Measurements from ENCODE around the gene SLC7A6. TPM values are rescaled to one million over a fixed set of nuclear protein-coding genes. Genes with fewer than 3 reads are reported as not detected.

The SLC7A6 gene
- total and polyA plus RNA-seq, 2 of the 13 experiments (the other 11 are each of a cell fraction or from before 2014, with no cell fraction given): 35.8 to 70.8 TPM

DNA sequence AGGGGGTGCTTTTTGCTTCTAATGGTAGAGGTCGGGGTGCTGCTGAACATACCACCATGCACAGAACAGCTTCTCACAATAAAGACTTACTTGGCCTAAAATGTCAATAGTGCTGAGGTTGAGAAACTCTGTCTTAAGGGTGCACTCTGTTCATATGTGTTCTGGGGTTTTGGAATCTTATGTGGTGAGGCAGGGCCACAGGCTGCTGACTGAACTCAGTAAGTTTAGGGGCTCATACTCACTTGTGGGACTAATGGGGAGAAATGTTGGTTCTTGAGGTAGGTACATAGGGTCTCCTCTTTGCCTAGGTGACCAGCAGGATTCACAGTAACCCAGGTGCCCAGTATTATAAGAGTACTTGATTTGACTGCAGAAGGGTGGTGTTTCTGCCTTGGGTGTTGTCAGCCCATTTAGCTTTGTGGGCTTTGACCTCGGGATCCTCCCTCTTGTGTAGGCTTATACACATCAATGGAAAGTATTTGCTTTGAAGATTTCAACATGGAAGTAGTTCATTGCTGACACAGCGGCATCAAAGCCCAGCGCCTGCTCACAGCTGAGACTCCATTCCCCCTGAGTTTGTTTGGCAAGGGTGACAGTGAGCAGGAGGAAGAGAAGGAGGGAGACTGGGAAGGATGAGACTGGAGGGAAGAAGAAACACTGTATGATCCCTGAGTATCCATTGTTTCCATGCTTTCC, 17.2 kb downstream of the SLC7A6 start (continued):
- TF ChIP-seq ZBTB39 (CRISPR knock-in tag; IDR thresholded peaks at IDR 0.05) (peak; percentile 90; the same call in 1 of the 2 replicates), MLLT10 (CRISPR knock-in tag; IDR thresholded peaks at IDR 0.05) (no peak), ZNF543 (CRISPR knock-in tag; IDR thresholded peaks at IDR 0.05) (peak; percentile 89; the same call in 1 of the 2 replicates), ZFX (CRISPR knock-in tag; IDR thresholded peaks at IDR 0.05; ENCODE audit: low read depth) (peak; percentile 61; the same call in 1 of the 2 replicates), MATR3 (CRISPR knock-in tag; IDR thresholded peaks at IDR 0.05) (no peak), ZNF138 (CRISPR knock-in tag; IDR thresholded peaks at IDR 0.05; ENCODE audit: low read depth) (0 out of 2 replicates have a peak, but pooled peaks have one; percentile 54), NR2F1 (CRISPR knock-in tag; IDR thresholded peaks at IDR 0.05) (peak; percentile 63 to 69; a peak in 3 of 4 replicates), KMT2B (CRISPR knock-in tag; IDR thresholded peaks at IDR 0.05) (0 out of 2 replicates have a peak, but pooled peaks have one; percentile 35), SIN3A (IDR thresholded peaks at IDR 0.05; ENCODE audit: borderline replicate concordance, low read depth, low read length) (peak; percentile 79; the same call in 1 of the 2 replicates), KMT2A (CRISPR knock-in tag; IDR thresholded peaks at IDR 0.05) (peak; percentile 68; the same call in 1 of the 2 replicates), ZNF772 (CRISPR knock-in tag; IDR thresholded peaks at IDR 0.05) (peak; percentile 80; the same call in 1 of the 2 replicates), CHD4 (IDR thresholded peaks at IDR 0.05; ENCODE audit: borderline replicate concordance, low read length) (no peak), PHF20 (CRISPR knock-in tag; IDR thresholded peaks at IDR 0.05) (no peak), TSC22D2 (CRISPR knock-in tag; IDR thresholded peaks at IDR 0.05; ENCODE audit: borderline replicate concordance) (peak; percentile 70; the same call in 1 of the 2 replicates), ZNF451 (CRISPR knock-in tag; IDR thresholded peaks at IDR 0.05) (peak; percentile 50; the same call in 1 of the 2 replicates), KAT8 (CRISPR knock-in tag; IDR thresholded peaks at IDR 0.05) (peak; percentile 75), TP53 (CRISPR knock-in tag; conservative IDR thresholded peaks at IDR 0.05) (no peak), ZNF44 (CRISPR knock-in tag; IDR thresholded peaks at IDR 0.05) (peak; percentile 50; the same call in 1 of the 2 replicates), ZNF3 (CRISPR knock-in tag; IDR thresholded peaks at IDR 0.05) (peak; percentile 76; the same call in 1 of the 2 replicates), YY1 (IDR thresholded peaks at IDR 0.05; ENCODE audit: insufficient read depth, insufficient replicate concordance, low read depth, low read length) (peak; percentile 75), ZBTB38 (CRISPR knock-in tag; IDR thresholded peaks at IDR 0.05) (peak; percentile 62; the same call in 1 of the 2 replicates)
- TF ChIP-seq, protein P1, sequence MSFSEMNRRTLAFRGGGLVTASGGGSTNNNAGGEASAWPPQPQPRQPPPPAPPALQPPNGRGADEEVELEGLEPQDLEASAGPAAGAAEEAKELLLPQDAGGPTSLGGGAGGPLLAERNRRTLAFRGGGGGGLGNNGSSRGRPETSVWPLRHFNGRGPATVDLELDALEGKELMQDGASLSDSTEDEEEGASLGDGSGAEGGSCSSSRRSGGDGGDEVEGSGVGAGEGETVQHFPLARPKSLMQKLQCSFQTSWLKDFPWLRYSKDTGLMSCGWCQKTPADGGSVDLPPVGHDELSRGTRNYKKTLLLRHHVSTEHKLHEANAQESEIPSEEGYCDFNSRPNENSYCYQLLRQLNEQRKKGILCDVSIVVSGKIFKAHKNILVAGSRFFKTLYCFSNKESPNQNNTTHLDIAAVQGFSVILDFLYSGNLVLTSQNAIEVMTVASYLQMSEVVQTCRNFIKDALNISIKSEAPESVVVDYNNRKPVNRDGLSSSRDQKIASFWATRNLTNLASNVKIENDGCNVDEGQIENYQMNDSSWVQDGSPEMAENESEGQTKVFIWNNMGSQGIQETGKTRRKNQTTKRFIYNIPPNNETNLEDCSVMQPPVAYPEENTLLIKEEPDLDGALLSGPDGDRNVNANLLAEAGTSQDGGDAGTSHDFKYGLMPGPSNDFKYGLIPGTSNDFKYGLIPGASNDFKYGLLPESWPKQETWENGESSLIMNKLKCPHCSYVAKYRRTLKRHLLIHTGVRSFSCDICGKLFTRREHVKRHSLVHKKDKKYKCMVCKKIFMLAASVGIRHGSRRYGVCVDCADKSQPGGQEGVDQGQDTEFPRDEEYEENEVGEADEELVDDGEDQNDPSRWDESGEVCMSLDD (CRISPR knock-in tag; IDR thresholded peaks at IDR 0.05; ENCODE audit: borderline replicate concordance): no peak
- TF ChIP-seq, protein P2, sequence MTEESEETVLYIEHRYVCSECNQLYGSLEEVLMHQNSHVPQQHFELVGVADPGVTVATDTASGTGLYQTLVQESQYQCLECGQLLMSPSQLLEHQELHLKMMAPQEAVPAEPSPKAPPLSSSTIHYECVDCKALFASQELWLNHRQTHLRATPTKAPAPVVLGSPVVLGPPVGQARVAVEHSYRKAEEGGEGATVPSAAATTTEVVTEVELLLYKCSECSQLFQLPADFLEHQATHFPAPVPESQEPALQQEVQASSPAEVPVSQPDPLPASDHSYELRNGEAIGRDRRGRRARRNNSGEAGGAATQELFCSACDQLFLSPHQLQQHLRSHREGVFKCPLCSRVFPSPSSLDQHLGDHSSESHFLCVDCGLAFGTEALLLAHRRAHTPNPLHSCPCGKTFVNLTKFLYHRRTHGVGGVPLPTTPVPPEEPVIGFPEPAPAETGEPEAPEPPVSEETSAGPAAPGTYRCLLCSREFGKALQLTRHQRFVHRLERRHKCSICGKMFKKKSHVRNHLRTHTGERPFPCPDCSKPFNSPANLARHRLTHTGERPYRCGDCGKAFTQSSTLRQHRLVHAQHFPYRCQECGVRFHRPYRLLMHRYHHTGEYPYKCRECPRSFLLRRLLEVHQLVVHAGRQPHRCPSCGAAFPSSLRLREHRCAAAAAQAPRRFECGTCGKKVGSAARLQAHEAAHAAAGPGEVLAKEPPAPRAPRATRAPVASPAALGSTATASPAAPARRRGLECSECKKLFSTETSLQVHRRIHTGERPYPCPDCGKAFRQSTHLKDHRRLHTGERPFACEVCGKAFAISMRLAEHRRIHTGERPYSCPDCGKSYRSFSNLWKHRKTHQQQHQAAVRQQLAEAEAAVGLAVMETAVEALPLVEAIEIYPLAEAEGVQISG (CRISPR knock-in tag; IDR thresholded peaks at IDR 0.05): peak; percentile 71
